ENCODE measurements around the gene JARID2.

DNA sequence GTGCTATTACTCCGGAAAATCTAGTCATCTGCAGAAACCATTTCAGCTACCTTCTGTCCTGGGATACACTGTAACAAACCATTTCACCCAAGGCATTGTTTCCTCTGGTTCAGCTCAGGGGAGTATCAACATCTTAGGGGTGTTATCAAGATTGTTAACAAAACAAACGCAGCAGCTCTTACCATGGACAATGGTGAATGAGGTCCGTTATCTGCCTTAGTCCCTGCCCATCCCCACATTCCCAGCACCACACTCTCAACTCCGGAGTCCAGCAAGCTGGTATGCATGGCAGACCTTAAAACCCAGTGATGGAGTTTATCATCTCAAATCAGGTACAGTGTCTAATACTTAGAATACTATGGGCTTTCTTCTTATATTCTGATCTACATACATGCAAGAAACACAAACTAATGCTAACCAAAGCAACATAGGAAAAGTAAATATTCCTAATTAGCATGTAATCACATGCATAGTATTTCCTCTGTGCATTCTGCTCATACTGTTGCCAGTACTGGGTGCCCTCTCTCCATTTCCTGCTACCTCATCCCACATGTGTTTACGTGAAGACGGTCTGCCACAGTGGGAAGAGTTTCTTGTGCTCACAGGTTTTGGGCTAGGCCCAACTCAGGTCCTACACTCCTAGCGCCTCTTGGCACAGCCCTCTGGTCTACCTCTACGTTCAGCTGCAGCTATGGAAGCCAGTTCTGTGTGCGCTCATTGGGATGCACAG lies 293.1 kb downstream of the JARID2 start:
- TF ChIP-seq ZNF138 (CRISPR knock-in tag; conservative IDR thresholded peaks at IDR 0.05) (no peak), CTCF (IDR thresholded peaks at IDR 0.05) (no peak), IRF2 (CRISPR knock-in tag; IDR thresholded peaks at IDR 0.05; ENCODE audit: borderline replicate concordance, low read depth) (no peak), NFYB (CRISPR knock-in tag; conservative IDR thresholded peaks at IDR 0.05; ENCODE audit: low read depth) (no peak)

Data from WTC11 (cell line).